DMS53 (cell line): Measurements from ENCODE around the gene PKLR.
"Not testable (repeated sequence)": the region's sequence is repeated elsewhere in the genome, so short reads cannot be mapped to it uniquely, and the experiment has no call there.

ENCODE experiments used
- DNase-seq: peaks from one replicate; lab custom pipeline; 2025; lab: John Stamatoyannopoulos, UW

PKLR gene

GRCh38 chr1:155255243-155256007 lies 45.8 kb downstream of the PKLR start, which contains the start of gene ENTREP3:
ENTREP3 (minus strand) TSS chr1:155255483; CDS start chr1:155254877, 606 bp downstream.
- DNase-seq, result peak; percentile 91

GRCh38 chr1:155254714-155255242 lies 46.5 kb downstream of the PKLR start:
- peak; percentile 48 for DNase-seq

GRCh38 chr1:155254228-155254713 lies 47.0 kb downstream of the PKLR start:
- no peak for DNase-seq

GRCh38 chr1:155253797-155254196 lies 47.4 kb downstream of the PKLR start:
- DNase-seq, result no peak

GRCh38 chr1:155253208-155253607 lies 48.0 kb downstream of the PKLR start:
- no peak for DNase-seq

- DNase-seq, result no peak
Measured at GRCh38 chr1:155251566-155251965, 49.7 kb downstream of the PKLR start.

- DNase-seq, result peak; percentile 96
Measured at GRCh38 chr1:155250633-155251449, 50.4 kb downstream of the PKLR start.

- no peak for DNase-seq
Measured at GRCh38 chr1:155250246-155250632, 51.0 kb downstream of the PKLR start.

GRCh38 chr1:155247667-155248553 lies 53.3 kb downstream of the PKLR start:
- DNase-seq, result no peak

GRCh38 chr1:155246796-155247195 lies 54.4 kb downstream of the PKLR start:
- DNase-seq, result not testable (repeated sequence)

- no peak for DNase-seq
Measured at GRCh38 chr1:155245163-155245524, 56.1 kb downstream of the PKLR start.

- DNase-seq, result peak; percentile 99
Measured at GRCh38 chr1:155244368-155245162, 56.7 kb downstream of the PKLR start.

- no peak for DNase-seq
Measured at GRCh38 chr1:155242805-155243358, 58.4 kb downstream of the PKLR start.

GRCh38 chr1:155241841-155242264 lies 59.4 kb downstream of the PKLR start:
- no peak for DNase-seq

- peak; percentile 93 for DNase-seq
Measured at GRCh38 chr1:155241069-155241679, 60.1 kb downstream of the PKLR start.
